ENCODE results near the gene ATP11A. TPM values are rescaled to one million over a fixed set of nuclear protein-coding genes. Genes with fewer than 3 reads are reported as not detected.

The ATP11A gene
- total and polyA plus RNA-seq, 2 experiments from 2014 or later: 12.3 to 52.6 TPM

DNA sequence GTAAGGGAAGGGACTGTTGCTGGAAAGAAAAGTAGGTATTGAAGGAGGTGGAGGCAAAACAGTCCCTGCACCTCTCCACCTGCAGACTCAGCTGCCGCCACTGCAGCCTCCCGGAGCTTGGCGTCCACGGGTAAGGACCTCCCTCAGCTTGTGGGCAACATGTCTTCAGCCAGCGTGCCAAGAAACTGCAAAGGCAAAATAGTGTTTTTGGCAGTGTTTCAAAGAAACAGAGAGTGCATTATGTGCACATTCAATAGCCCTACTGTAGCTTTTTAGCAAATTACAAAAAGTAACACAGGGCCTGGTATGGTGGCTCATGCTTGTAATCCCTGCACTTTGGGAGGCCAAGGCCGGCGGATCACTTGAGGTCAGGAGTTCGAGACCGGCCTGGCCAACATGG is 57.4 kb downstream of the ATP11A start:
- ATAC-seq: no peak
- H3K27ac Mint-ChIP-seq: no peak overlapping the region
- H3K36me3 ChIP-seq (ENCODE audit: insufficient read depth): no peaks in the 10 kb centered on the region

More for the DNA sequence above, 57.4 kb downstream of the ATP11A start:
- Histone ChIP-seq H3K27me3 (ENCODE audit: insufficient read depth) (no peaks in the 10 kb centered on the region), H3K9me2 (ENCODE audit: insufficient read depth) (no peaks in the 10 kb centered on the region), H3K79me2 (replicated peaks; ENCODE audit: insufficient read depth) (peaks cover 81% of the 10 kb centered on the region), H2AFZ (no peak overlapping the region), H3K4me1 (ENCODE audit: insufficient read depth) (no peaks in the 10 kb centered on the region; the same call in 1 of the 2 replicates), H3F3A (replicated peaks; ENCODE audit: low read depth) (no peaks in the 10 kb centered on the region), H3K4me3 (no peak overlapping the region), H4K20me1 (replicated peaks; ENCODE audit: insufficient read depth) (0 out of 2 replicates have a peak, but pooled peaks cover 6% of the 10 kb centered on the region), H3K27ac (ENCODE audit: low read depth) (no peak overlapping the region), H3K4me2 (no peak overlapping the region)
- Mint-ChIP-seq H3K4me1 (peaks cover 41% of the 10 kb centered on the region), H3K36me3 (ENCODE audit: low read depth) (no peaks in the 10 kb centered on the region; the same call in 2 of the 3 replicates), H3K9me3 (no peaks in the 10 kb centered on the region), H3K4me3 (no peak overlapping the region), H3K27me3 (ENCODE audit: insufficient read depth, low read depth, poor library complexity) (peaks cover 11% of the 10 kb centered on the region)
- DNase-seq (ENCODE audit: low spot score): no peak
- no peak for TF ChIP-seq EZH2 (IDR thresholded peaks at IDR 0.05; ENCODE audit: low read depth, unreplicated experiment)
- TF ChIP-seq CREB1 (CRISPR knock-in tag; IDR thresholded peaks at IDR 0.05; ENCODE audit: low read depth): no peak
- no peak for TF ChIP-seq STAT1 (IDR thresholded peaks at IDR 0.05; ENCODE audit: unreplicated experiment)
- no peak for TF ChIP-seq POLR2AphosphoS5 (IDR thresholded peaks at IDR 0.05; ENCODE audit: low read depth)
- TF ChIP-seq ZNF462 (CRISPR knock-in tag; IDR thresholded peaks at IDR 0.05): no peak
- no peak for TF ChIP-seq REST (IDR thresholded peaks at IDR 0.05; ENCODE audit: unreplicated experiment)
- TF ChIP-seq EZH2phosphoT487 (IDR thresholded peaks at IDR 0.05; ENCODE audit: unreplicated experiment): no peak
- TF ChIP-seq JUNB (IDR thresholded peaks at IDR 0.05; ENCODE audit: unreplicated experiment): no peak
- no peak for TF ChIP-seq ZNF331 (CRISPR knock-in tag; IDR thresholded peaks at IDR 0.05; ENCODE audit: low read depth)
- TF ChIP-seq, protein P1, sequence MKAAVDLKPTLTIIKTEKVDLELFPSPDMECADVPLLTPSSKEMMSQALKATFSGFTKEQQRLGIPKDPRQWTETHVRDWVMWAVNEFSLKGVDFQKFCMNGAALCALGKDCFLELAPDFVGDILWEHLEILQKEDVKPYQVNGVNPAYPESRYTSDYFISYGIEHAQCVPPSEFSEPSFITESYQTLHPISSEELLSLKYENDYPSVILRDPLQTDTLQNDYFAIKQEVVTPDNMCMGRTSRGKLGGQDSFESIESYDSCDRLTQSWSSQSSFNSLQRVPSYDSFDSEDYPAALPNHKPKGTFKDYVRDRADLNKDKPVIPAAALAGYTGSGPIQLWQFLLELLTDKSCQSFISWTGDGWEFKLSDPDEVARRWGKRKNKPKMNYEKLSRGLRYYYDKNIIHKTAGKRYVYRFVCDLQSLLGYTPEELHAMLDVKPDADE (IDR thresholded peaks at IDR 0.05): no peak
- no peak for TF ChIP-seq NANOG (IDR thresholded peaks at IDR 0.05; ENCODE audit: borderline replicate concordance)
- TF ChIP-seq CTCF (conservative IDR thresholded peaks at IDR 0.05; ENCODE audit: low read depth in 2 of 2): no peak
- TF ChIP-seq ZNF114 (CRISPR knock-in tag; IDR thresholded peaks at IDR 0.05): no peak

All from GM23338 (cell line).